RWPE1 (cell line): ENCODE measurements around the gene SCYGR7.

Experiments
- CTCF ChIA-PET: fragments of 350-600 bp; sonication (Branson Sonifier 250); formaldehyde crosslinking; extraction: SDS; loops from one replicate; lab custom pipeline; 2021; lab: Yijun Ruan, JAX
- POLR2A ChIA-PET: fragments of 400-600 bp; formaldehyde crosslinking; extraction: SDS; loops from one replicate; lab custom pipeline; 2020; ENCODE audit warnings: antibody characterized with exemption; ENCODE audit not compliant: low non-redundant PET; lab: Yijun Ruan, JAX
- DNase-seq: peaks from one replicate; pipeline ENCODE4 v3.0.0; 2012; ENCODE audit warnings: low spot score
- H3K27ac ChIP-seq: fragments of 450-650 bp; 2 replicates; pipeline ENCODE4 v1.5.1; 2017
- CTCF ChIP-seq: fragments of 450-650 bp; conservative IDR thresholded peaks from 2 replicates; pipeline ENCODE4 v1.5.1; 2017; ENCODE audit warnings: low read depth, mild to moderate bottlenecking

Gene SCYGR7

DNA sequence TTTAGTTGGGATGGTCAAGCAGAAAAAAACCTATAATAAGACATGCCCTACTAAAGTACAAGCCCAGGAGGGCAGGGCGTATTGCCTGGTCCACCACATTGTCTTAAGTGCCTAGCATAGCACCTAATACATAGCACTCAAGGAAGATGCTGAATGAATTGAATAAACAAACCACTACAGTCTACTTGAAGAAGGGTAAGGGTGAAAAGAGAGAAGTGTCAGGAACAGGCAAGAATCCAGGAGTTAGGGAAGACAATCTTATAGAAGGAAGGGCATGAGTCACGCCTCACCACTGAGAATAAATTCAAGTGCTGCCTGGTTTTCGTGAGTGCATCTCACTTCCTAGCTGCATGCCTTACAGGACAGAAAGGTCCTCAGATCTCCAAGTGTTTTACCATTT is 24.2 kb upstream of the SCYGR7 start:
- POLR2A ChIA-PET = no interaction called here
- peak; percentile 44 for DNase-seq
- TF ChIP-seq CTCF = no peak
- H3K27ac ChIP-seq = no peak overlapping the region
- CTCF ChIA-PET = no interaction called here

- ChIA-PET POLR2A (no interaction called here), CTCF (interaction anchor here (0.6 kb wide), 1 partner anchor 314 kb away, joined by 3 read pairs; no protein-coding TSS in a partner anchor)
- DNase-seq = no peak
- no peak overlapping the region for H3K27ac ChIP-seq
- TF ChIP-seq CTCF = no peak
Measured at GRCh38 chr2:227706859-227707258, 21.3 kb upstream of the SCYGR7 start.

GRCh38 chr2:227707390-227707789 is 20.7 kb upstream of the SCYGR7 start:
- no peak for DNase-seq
- H3K27ac ChIP-seq = no peak overlapping the region
- CTCF ChIA-PET = no interaction called here
- no peak for TF ChIP-seq CTCF
- POLR2A ChIA-PET = no interaction called here

GRCh38 chr2:227710986-227711385 is 17.1 kb upstream of the SCYGR7 start:
- no peak overlapping the region for H3K27ac ChIP-seq
- POLR2A ChIA-PET = no interaction called here
- DNase-seq = no peak
- CTCF ChIA-PET = interaction anchor here (0.6 kb wide), 1 partner anchor 272 kb away, joined by 4 read pairs; no protein-coding TSS in a partner anchor
- TF ChIP-seq CTCF = no peak

- no peak for TF ChIP-seq CTCF
- CTCF ChIA-PET = no interaction called here
- DNase-seq = no peak
- POLR2A ChIA-PET = no interaction called here
- H3K27ac ChIP-seq = no peak overlapping the region
Measured at GRCh38 chr2:227713291-227713690, 14.8 kb upstream of the SCYGR7 start.

- ChIA-PET POLR2A (no interaction called here), CTCF (interaction anchor here (0.6 kb wide), 1 partner anchor 293 kb away, joined by 4 read pairs; no protein-coding TSS in a partner anchor)
Measured at GRCh38 chr2:227716501-227716900, 11.6 kb upstream of the SCYGR7 start.

More at GRCh38 chr2:227716501-227716900, 11.6 kb upstream of the SCYGR7 start:
- DNase-seq = no peak
- TF ChIP-seq CTCF = no peak
- H3K27ac ChIP-seq = no peak overlapping the region
